ENCODE data around the gene AK4. TPM values are rescaled to one million over a fixed set of nuclear protein-coding genes. Genes with fewer than 3 reads are reported as not detected.

The AK4 gene
- polyA plus RNA-seq, 12 donors, result 5.6 to 465 (median 10.2) TPM

DNA sequence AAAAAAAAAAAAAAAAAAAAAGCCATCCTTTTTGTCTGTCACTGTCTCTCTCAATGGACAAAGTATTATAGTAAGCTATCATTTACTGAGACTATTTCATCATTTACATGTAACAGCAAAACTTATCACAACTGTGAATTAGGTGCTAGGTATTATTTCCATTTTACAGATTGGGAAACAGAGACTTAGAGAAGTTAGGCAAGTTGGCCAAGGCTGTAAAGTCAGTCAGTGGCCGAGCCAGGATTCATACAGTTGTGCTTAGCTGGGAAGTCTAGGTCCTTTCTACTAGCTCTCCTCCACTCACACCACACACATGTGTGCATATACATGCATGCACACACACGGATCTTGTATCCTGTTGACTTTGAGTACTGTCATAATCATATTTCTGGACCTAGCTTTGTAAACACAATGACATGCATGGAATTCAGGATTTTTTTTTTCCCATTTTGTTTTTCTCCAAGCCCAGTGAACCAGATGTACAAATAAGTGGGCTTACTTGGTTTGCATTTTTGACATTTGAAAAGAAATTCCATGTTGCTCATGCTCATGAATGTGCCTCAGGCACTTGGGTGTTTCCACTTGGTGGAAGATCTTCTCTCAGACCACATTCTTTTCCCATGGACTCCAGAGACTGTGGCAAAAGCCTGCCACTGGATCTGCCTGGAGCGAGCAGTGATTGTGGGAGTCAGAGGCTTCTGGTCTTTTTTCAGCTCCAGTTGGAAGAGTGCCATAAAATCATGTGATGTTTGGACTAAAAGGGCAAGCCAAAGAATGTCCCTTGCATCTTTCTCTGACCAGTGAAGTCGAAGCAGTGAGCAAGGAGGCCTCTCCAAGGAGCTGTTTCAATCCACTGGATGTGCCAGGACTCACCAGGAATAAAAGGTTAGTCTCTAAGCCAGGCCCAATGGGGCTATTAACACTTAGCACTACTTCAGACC is 99.7 kb downstream of the AK4 start:
- DNase-seq, result no peak

DNA sequence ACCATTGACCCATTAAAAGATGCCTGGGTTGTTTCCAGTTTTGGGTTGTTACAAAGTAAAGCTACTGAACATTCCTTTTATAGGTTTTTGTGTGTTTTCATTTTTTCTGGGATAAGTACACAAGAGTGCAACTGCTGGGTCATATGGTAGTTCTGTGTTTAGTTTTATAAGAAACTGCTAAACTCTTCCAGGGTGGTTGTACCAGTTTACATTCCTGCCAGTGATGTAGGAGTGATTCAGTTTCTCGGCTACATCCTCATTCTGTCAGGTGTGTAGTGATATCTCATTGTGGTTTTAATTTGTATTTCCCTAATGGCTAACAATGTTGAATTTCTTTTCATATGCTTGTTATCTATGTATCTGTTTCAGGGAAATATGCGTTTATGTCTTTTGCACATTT is 102.8 kb downstream of the AK4 start:
- DNase-seq, result no peak

- no peak for DNase-seq
Measured at GRCh38 chr1:65253800-65254319, 105.9 kb downstream of the AK4 start.

DNA sequence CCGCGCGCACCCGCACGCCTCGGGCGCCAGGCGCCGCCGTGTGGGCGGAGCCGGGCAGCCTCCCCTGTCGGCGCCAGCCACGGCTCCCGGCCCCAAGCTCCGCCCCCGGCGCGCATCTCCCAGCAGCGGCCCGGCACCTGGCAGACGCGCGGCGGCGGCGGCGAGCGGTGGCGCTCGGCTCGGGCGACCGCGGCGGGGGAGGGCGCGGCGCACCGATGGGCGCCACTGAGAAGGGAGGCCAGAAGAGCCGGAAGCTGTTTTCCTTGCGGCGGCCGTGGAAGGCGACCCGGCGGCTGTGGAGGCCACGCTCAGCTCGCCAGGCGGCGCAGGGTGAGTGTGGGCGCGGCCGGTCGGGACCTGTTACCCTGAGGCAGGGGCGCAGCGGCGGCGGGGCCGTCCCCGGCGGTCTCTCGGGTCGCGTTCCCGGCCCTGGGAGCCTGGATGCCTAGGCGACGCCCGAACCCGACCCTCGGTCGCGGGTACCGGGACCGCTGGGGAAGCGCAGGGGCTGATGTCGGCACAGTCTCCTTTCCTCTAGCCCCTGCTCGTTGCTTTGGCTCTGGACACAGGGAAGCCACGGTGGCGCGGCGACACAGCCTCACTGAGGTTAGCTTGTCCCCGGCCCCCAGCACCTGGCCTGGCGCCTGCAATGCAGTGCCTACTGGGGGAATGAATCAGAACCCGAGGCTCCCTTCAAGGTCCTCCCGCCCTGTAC is 106.5 kb downstream of the AK4 start:
- peak; percentile 41 for DNase-seq

- DNase-seq, result no peak
Measured at GRCh38 chr1:65255035-65255655, 107.1 kb downstream of the AK4 start.

GRCh38 chr1:65255656-65256050 is 107.7 kb downstream of the AK4 start:
- no peak for DNase-seq

DNA sequence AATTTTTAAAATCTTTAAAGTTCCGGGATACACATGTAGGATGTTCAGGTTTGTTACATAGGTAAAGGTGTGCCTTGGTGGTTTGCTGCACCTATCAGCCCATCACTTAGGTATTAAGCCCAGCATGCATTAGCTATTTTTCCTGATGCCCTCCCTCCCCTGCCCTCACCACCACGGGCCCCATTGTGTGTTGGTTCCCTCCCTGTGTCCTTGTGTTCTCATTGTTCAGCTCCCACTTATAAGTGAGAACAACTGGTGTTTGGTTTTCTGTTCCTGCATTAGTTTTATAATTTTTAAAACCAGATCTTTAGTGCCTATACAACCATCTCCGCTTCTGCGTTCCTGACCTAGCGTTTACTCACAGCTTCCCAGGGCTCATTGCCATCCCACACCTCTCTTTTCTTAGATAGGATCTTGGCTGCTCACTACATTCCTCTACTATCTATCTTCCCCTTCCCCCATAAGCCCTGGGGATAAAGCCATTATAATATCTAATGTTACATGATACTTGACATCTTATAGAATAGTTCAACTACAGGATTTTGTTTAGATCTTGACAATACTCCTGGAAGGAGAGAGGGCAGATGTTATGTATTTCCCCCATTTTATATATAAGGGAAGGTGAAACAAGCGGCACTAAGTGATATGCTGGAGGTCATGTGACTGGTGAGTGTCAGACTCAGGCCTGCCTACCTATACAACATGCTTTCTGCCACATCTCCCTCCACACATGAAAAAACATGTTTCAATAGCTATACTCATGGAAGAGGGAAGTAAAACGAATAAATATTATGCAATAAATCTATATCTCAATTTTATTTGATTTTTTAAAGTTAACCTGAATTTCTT is 109.1 kb downstream of the AK4 start:
- no peak for DNase-seq

DNA sequence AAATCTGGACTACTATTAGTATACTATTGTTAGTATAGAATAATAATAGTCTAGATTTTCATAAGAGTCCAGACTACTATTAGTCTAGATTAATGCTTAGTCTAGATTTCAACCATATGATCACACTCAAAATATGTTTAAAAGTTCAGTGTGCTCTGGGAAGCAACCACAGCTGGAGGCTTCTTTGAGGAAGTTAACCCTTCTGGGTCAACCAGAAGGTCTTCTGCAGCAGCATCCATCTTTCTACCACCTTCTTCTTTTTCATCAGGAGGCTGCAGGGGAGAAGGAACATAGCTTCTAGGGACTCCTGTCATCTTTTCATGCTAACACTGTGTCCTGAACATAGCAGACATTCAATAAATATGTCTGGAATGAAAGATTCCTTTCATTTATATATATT is 110.1 kb downstream of the AK4 start:
- no peak for DNase-seq

DNA sequence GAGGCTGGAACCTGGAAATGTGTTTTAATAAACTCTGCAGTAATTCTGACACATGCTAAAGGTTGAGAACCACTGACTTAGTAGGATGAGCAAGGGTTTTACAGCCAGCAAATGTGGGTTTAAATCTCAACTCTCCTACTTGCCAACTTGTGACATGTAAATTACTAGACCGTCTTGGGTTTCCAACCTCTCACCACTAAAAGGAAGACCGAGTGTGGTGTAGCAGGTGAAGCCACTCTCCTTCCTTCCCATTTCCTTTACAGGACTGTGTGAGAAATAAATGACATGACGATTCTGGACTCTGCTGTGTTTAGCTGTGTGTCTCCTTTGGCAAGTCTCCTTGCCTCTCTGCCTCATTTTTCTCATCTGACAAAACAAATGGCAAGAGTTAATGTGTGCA is 111.8 kb downstream of the AK4 start:
- DNase-seq, result no peak

DNA sequence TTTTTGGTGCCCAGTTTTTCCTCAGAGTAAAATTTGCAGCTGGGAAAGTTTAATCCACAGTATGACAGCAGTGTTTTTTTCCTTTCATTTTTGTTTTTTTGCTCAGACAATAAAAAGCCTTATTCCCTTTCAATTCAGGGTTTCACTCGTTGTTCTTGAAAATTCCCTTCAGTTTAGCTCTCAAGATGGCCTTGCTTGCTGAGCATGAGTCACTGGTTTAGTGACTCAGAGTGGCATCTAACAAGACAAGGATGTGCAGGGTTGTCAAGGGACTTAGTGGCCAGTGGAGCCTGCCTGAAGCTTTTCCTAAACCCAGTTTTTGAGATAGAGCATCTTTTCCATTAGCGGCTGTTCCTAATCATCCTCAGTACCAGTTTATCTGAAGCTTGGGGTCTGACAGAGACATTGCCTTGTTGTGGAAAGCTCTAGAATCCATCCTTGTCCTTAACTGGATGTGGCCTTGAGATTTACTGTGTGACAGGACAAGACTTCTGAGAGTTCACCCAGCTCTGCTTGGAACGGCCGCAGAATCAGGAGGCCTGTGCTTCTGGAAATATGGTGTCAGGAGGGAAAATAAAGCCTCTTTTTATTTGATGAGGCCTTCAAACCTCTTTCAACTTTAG is 113.0 kb downstream of the AK4 start:
- DNase-seq, result no peak

DNA sequence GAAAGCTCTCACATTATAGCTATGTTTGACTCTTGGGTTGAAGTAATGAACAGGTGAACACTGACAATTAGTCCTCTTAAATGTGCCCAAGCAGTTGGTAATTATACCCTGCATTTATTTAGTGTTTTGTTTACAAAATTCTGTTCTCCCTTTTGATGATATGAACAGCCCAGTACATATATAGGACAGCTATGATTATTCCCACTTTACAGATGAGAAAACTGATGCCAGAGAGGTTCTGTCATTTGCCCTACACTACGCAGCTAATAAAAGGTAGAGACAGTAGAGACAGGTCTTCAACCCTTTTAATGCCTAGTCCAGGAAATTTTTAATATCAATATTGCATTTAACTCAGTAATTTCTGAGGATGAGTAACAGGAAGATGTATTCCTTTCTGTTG is 115.3 kb downstream of the AK4 start:
- DNase-seq, result no peak

- DNase-seq, result no peak
Measured at GRCh38 chr1:65264197-65264929, 116.4 kb downstream of the AK4 start.

GRCh38 chr1:65265296-65265650 is 117.3 kb downstream of the AK4 start:
- DNase-seq, result no peak

GRCh38 chr1:65265651-65266351 is 117.8 kb downstream of the AK4 start:
- DNase-seq, result no peak

GRCh38 chr1:65266476-65266875 is 118.5 kb downstream of the AK4 start:
- no peak for DNase-seq

DNA sequence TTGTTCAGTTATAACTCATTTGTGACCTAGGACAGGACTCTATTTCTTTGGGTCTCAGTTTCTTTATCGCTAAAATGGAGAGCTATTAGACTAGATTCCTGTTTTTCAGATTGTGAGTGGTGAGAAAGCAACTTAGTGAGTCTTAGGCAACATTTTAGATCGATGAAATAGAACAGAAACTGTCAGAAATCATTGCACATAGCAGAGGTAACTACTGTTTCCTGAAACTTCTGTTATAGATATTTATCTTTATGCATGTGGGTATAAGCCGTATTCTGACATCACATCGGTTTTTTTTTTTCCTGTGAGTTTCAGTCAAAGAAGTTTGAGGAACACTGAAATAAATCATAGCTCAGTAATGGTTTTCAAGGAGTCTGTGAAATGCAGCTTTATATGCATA is 119.3 kb downstream of the AK4 start:
- DNase-seq, result no peak

- DNase-seq, result no peak
Measured at GRCh38 chr1:65267683-65268082, 119.7 kb downstream of the AK4 start.

GRCh38 chr1:65269612-65270011 is 121.6 kb downstream of the AK4 start:
- DNase-seq, result no peak

DNA sequence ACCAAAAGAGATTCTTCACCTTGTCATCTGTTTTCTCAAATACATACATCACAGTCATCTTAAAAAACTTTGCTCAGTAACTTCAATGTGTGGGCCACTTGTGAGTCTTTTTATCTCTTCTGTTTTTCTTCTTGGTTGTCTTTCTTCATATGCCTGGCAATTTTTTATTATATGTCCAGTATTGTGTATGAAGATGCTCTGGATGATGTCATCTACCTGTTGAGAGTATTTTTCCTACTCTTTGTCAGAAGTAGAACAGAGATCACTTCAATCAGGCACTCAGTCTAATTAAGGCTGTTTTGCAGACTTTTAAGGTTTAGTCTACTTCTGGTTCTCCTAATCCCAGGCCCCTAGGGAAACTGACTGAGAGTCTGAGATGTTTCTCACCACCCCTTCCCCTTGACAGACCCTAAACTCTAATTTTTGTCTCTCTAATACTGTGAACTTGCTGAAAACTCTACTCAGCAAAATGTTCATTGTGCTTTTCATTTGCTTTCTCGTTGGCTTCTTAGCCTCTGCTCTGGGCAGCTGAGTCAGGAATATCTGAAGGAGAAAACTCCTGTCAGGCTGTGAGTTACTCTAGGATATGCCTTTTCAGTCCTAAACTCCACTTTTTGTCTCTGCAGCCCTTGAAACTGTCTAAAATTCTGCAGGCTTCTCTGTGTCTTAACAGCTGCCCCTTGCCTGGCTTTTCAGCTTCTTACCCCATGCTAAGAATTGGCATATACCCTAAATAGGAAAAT is 128.4 kb downstream of the AK4 start:
- DNase-seq, result no peak
